GM23338 (cell line): ENCODE results near the gene LRRC34. TPM values are rescaled to one million over a fixed set of nuclear protein-coding genes. Genes with fewer than 3 reads are reported as not detected.

Experiments
- ATAC-seq: fragments of 200-7000 bp; cut with Tn5 transposase; 3 replicates; pipeline ENCODE4 v1.9.1; 2020
- DNase-seq: peaks from one replicate; pipeline ENCODE4 v3.0.0-alpha.2; 2015; ENCODE audit warnings: low spot score
- H2AFZ ChIP-seq: fragments of 200-600 bp; sonication (generic); 2 replicates; pipeline ENCODE4 v1.8.0; 2016; ENCODE audit warnings: antibody characterized with exemption, mild to moderate bottlenecking, moderate library complexity
- H3F3A ChIP-seq: fragments of 200-600 bp; sonication (generic); replicated peaks from 2 replicates; pipeline ENCODE4 v1.8.0; 2017; ENCODE audit warnings: antibody characterized with exemption, mixed run types, low read depth
- H3K27ac ChIP-seq: fragments of 200-600 bp; sonication (generic); 2 replicates; pipeline ENCODE4 v1.6.1; 2016; ENCODE audit warnings: low read depth
- H3K27me3 ChIP-seq: fragments of 200-600 bp; sonication (generic); 2 replicates; pipeline ENCODE4 v1.8.0; 2016; ENCODE audit warnings: mild to moderate bottlenecking, mixed run types, moderate library complexity; ENCODE audit not compliant: insufficient read depth
- H3K36me3 ChIP-seq: fragments of 200-600 bp; sonication (generic); 2 replicates; pipeline ENCODE4 v1.8.0; 2016; ENCODE audit warnings: mild to moderate bottlenecking; ENCODE audit not compliant: insufficient read depth
- H3K4me1 ChIP-seq: fragments of 200-600 bp; sonication (generic); 2 replicates; pipeline ENCODE4 v1.8.0; 2016; ENCODE audit warnings: mild to moderate bottlenecking, moderate library complexity; ENCODE audit not compliant: insufficient read depth
- H3K4me2 ChIP-seq: fragments of 200-600 bp; sonication (generic); 2 replicates; pipeline ENCODE4 v1.7.1; 2017; ENCODE audit warnings: mixed run types
- H3K4me3 ChIP-seq: fragments of 200-600 bp; sonication (generic); 2 replicates; pipeline ENCODE4 v1.6.1; 2016; ENCODE audit warnings: mixed run types
- H3K79me2 ChIP-seq: fragments of 200-600 bp; sonication (generic); replicated peaks from 2 replicates; pipeline ENCODE4 v1.8.0; 2017; ENCODE audit warnings: mild to moderate bottlenecking; ENCODE audit not compliant: insufficient read depth
- H3K9me2 ChIP-seq: fragments of 200-600 bp; sonication (generic); 2 replicates; pipeline ENCODE4 v1.8.0; 2017; ENCODE audit not compliant: insufficient read depth
- H4K20me1 ChIP-seq: fragments of 200-600 bp; sonication (generic); replicated peaks from 2 replicates; pipeline ENCODE4 v1.8.0; 2017; ENCODE audit warnings: mild to moderate bottlenecking; ENCODE audit not compliant: insufficient read depth
- H3K27ac Mint-ChIP-seq: 2 replicates; pipeline ENCODE4 v1.8.0; 2020; ENCODE audit warnings: inconsistent platforms, mild to moderate bottlenecking, moderate library complexity, mixed read lengths
- H3K27me3 Mint-ChIP-seq: 3 replicates; pipeline ENCODE4 v1.8.0; 2022; ENCODE audit warnings: low read depth, mild to moderate bottlenecking, moderate library complexity, mixed read lengths, inconsistent platforms; ENCODE audit not compliant: insufficient read depth, poor library complexity
- H3K36me3 Mint-ChIP-seq: 3 replicates; pipeline ENCODE4 v1.8.0; 2021; ENCODE audit warnings: low read depth, mild to moderate bottlenecking, inconsistent platforms, moderate library complexity, mixed read lengths
- H3K4me1 Mint-ChIP-seq: 3 replicates; pipeline ENCODE4 v1.8.0; 2020; ENCODE audit warnings: mild to moderate bottlenecking, inconsistent platforms, mixed read lengths
- H3K4me3 Mint-ChIP-seq: 3 replicates; pipeline ENCODE4 v1.8.0; 2021; ENCODE audit warnings: moderate library complexity, mild to moderate bottlenecking, inconsistent platforms, mixed read lengths
- H3K9me3 Mint-ChIP-seq: 3 replicates; pipeline ENCODE4 v1.8.0; 2020; ENCODE audit warnings: moderate library complexity, mild to moderate bottlenecking, inconsistent platforms, mixed read lengths
- CREB1 ChIP-seq: fragments of 250-450 bp; sonication (Bioruptor Pico); IDR thresholded peaks from 2 replicates; pipeline ENCODE4 v1.5.0; 2020; ENCODE audit warnings: low read depth, mild to moderate bottlenecking, moderate library complexity
- EZH2 ChIP-seq: fragments of 200-600 bp; sonication (generic); IDR thresholded peaks from one replicate; pipeline ENCODE4 v1.8.0; 2017; ENCODE audit warnings: antibody characterized with exemption, mild to moderate bottlenecking, low read depth; ENCODE audit not compliant: unreplicated experiment
- EZH2phosphoT487 ChIP-seq: fragments of 200-600 bp; sonication (generic); IDR thresholded peaks from one replicate; pipeline ENCODE4 v1.8.1; 2018; ENCODE audit warnings: antibody characterized with exemption; ENCODE audit not compliant: unreplicated experiment
- JUNB ChIP-seq: IDR thresholded peaks from one replicate; pipeline ENCODE4 v1.6.1; 2016; ENCODE audit warnings: antibody characterized with exemption; ENCODE audit not compliant: unreplicated experiment
- NANOG ChIP-seq: IDR thresholded peaks from 2 replicates; pipeline ENCODE4 v1.6.1; 2016; ENCODE audit warnings: antibody characterized with exemption, borderline replicate concordance
- POLR2AphosphoS5 ChIP-seq: IDR thresholded peaks from 2 replicates; pipeline ENCODE4 v1.6.1; 2016; ENCODE audit warnings: antibody characterized with exemption, low read depth
- STAT1 ChIP-seq: IDR thresholded peaks from one replicate; pipeline ENCODE4 v1.6.1; 2016; ENCODE audit warnings: antibody characterized with exemption; ENCODE audit not compliant: unreplicated experiment
- ZNF114 ChIP-seq: fragments of 250-450 bp; sonication (Bioruptor Pico); IDR thresholded peaks from 2 replicates; pipeline ENCODE4 v1.5.0; 2020; ENCODE audit warnings: mild to moderate bottlenecking, moderate library complexity
- ZNF331 ChIP-seq: fragments of 250-450 bp; sonication (Bioruptor Pico); IDR thresholded peaks from 2 replicates; pipeline ENCODE4 v1.5.0; 2020; ENCODE audit warnings: low read depth, mild to moderate bottlenecking, moderate library complexity
- polyA plus RNA-seq: library from polyadenylated mRNA; unstranded; fragments of >200 nt; fragmentation: Nextera tagmentation; extraction: Ambion mirVana; gene quantifications from 2 replicates; pipeline ENCODE4 v1.2.1, GENCODE V29; 2016
- total RNA-seq: library from RNA; depleted of rRNA; stranded (reverse); fragments of >200 nt; shearing (Covaris generic); gene quantifications from 2 replicates; pipeline ENCODE4 v1.2.3, GENCODE V29; 2014
- TF ChIP-seq, protein P1 (sequence below), 2 experiments: fragments of 200-600 bp in 1 of 2; sonication (generic) in 1 of 2; conservative IDR thresholded peaks; 2 replicates each; pipeline versions ENCODE4 v1.5.1 to v1.6.1; 2016 to 2017; ENCODE audit warnings: antibody characterized with exemption in 2 of 2, low read depth in 2 of 2, mild to moderate bottlenecking in 2 of 2, moderate library complexity in 1 of 2
- TF ChIP-seq, protein P2 (sequence below): IDR thresholded peaks from one replicate; pipeline ENCODE4 v1.6.1; 2018; ENCODE audit warnings: antibody characterized with exemption; ENCODE audit not compliant: unreplicated experiment
- TF ChIP-seq, protein P3 (sequence below): fragments of 250-450 bp; sonication (Bioruptor Pico); IDR thresholded peaks from 2 replicates; pipeline ENCODE4 v1.5.0; 2020; ENCODE audit warnings: mild to moderate bottlenecking, moderate library complexity
- TF ChIP-seq, protein P4 (sequence below): IDR thresholded peaks from 2 replicates; pipeline ENCODE4 v1.6.1; 2016; ENCODE audit warnings: antibody characterized with exemption

Gene LRRC34
- total and polyA plus RNA-seq, 2 experiments from 2014 or later, result 9.1 to 15.7 TPM

DNA sequence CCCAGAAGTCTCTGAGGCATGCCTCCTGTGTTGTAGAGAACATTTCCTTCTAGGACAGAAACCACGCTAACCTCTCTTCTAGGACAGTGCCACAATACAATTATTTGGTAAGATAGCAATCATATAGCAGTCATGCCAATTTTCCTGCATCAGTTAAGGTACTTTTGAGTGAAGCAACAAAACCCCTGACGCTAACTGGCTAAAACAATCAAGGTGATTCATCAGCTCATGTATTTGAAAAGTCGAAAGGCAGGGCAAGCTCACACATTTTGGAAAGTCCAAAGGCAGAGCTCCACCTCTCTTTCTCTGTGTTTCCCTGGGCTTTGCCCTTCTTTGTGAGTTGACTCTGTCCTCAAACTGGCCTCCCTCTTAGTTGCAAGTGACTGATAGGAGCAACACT is 58.0 kb downstream of the LRRC34 start (continued):
- TF ChIP-seq EZH2phosphoT487 (no peak), POLR2AphosphoS5 (no peak)

DNA sequence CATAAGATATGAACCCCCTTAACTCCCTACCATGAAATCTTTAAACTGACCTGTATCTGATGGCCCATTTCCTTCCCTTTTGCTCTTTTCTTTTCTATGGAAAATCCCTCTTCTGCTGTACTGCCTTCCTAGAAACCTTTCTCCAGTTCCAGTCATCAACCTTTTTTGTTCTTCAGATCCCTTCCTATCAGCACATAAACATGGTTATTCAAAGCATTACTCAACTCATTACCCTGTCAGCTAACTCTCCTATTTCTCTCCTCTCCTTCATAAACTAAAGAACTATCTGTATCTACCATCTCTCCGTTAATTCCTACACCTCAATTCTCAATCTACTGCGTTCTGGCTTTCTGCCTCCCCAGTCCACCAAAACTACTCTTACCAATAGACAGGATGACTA is 60.8 kb downstream of the LRRC34 start:
- no peaks in the 10 kb centered on the region for H3K27me3 ChIP-seq
- H3K36me3 ChIP-seq, result no peaks in the 10 kb centered on the region
- no peaks in the 10 kb centered on the region for H3K4me1 ChIP-seq
- no peak overlapping the region for H3K4me3 ChIP-seq
- no peak for ATAC-seq
- H3F3A ChIP-seq, result no peaks in the 10 kb centered on the region
- H3K4me2 ChIP-seq, result no peak overlapping the region
- no peak overlapping the region for H3K27ac ChIP-seq
- H2AFZ ChIP-seq, result peak overlapping the region; percentile 45; the same call in 1 of the 2 replicates
- no peaks in the 10 kb centered on the region for H3K9me3 Mint-ChIP-seq
- no peaks in the 10 kb centered on the region for H3K36me3 Mint-ChIP-seq
- TF ChIP-seq ZNF331 (CRISPR knock-in tag) (no peak), STAT1 (no peak), NANOG (no peak), CREB1 (no peak), EZH2phosphoT487 (no peak), EZH2 (no peak), POLR2AphosphoS5 (no peak), JUNB (no peak), ZNF114 (CRISPR knock-in tag) (no peak)
- TF ChIP-seq, protein P1, sequence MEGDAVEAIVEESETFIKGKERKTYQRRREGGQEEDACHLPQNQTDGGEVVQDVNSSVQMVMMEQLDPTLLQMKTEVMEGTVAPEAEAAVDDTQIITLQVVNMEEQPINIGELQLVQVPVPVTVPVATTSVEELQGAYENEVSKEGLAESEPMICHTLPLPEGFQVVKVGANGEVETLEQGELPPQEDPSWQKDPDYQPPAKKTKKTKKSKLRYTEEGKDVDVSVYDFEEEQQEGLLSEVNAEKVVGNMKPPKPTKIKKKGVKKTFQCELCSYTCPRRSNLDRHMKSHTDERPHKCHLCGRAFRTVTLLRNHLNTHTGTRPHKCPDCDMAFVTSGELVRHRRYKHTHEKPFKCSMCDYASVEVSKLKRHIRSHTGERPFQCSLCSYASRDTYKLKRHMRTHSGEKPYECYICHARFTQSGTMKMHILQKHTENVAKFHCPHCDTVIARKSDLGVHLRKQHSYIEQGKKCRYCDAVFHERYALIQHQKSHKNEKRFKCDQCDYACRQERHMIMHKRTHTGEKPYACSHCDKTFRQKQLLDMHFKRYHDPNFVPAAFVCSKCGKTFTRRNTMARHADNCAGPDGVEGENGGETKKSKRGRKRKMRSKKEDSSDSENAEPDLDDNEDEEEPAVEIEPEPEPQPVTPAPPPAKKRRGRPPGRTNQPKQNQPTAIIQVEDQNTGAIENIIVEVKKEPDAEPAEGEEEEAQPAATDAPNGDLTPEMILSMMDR (conservative IDR thresholded peaks at IDR 0.05; ENCODE audit: low read depth in 2 of 2), result no peak
- TF ChIP-seq, protein P2, sequence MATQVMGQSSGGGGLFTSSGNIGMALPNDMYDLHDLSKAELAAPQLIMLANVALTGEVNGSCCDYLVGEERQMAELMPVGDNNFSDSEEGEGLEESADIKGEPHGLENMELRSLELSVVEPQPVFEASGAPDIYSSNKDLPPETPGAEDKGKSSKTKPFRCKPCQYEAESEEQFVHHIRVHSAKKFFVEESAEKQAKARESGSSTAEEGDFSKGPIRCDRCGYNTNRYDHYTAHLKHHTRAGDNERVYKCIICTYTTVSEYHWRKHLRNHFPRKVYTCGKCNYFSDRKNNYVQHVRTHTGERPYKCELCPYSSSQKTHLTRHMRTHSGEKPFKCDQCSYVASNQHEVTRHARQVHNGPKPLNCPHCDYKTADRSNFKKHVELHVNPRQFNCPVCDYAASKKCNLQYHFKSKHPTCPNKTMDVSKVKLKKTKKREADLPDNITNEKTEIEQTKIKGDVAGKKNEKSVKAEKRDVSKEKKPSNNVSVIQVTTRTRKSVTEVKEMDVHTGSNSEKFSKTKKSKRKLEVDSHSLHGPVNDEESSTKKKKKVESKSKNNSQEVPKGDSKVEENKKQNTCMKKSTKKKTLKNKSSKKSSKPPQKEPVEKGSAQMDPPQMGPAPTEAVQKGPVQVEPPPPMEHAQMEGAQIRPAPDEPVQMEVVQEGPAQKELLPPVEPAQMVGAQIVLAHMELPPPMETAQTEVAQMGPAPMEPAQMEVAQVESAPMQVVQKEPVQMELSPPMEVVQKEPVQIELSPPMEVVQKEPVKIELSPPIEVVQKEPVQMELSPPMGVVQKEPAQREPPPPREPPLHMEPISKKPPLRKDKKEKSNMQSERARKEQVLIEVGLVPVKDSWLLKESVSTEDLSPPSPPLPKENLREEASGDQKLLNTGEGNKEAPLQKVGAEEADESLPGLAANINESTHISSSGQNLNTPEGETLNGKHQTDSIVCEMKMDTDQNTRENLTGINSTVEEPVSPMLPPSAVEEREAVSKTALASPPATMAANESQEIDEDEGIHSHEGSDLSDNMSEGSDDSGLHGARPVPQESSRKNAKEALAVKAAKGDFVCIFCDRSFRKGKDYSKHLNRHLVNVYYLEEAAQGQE, result no peak
- TF ChIP-seq, protein P3, sequence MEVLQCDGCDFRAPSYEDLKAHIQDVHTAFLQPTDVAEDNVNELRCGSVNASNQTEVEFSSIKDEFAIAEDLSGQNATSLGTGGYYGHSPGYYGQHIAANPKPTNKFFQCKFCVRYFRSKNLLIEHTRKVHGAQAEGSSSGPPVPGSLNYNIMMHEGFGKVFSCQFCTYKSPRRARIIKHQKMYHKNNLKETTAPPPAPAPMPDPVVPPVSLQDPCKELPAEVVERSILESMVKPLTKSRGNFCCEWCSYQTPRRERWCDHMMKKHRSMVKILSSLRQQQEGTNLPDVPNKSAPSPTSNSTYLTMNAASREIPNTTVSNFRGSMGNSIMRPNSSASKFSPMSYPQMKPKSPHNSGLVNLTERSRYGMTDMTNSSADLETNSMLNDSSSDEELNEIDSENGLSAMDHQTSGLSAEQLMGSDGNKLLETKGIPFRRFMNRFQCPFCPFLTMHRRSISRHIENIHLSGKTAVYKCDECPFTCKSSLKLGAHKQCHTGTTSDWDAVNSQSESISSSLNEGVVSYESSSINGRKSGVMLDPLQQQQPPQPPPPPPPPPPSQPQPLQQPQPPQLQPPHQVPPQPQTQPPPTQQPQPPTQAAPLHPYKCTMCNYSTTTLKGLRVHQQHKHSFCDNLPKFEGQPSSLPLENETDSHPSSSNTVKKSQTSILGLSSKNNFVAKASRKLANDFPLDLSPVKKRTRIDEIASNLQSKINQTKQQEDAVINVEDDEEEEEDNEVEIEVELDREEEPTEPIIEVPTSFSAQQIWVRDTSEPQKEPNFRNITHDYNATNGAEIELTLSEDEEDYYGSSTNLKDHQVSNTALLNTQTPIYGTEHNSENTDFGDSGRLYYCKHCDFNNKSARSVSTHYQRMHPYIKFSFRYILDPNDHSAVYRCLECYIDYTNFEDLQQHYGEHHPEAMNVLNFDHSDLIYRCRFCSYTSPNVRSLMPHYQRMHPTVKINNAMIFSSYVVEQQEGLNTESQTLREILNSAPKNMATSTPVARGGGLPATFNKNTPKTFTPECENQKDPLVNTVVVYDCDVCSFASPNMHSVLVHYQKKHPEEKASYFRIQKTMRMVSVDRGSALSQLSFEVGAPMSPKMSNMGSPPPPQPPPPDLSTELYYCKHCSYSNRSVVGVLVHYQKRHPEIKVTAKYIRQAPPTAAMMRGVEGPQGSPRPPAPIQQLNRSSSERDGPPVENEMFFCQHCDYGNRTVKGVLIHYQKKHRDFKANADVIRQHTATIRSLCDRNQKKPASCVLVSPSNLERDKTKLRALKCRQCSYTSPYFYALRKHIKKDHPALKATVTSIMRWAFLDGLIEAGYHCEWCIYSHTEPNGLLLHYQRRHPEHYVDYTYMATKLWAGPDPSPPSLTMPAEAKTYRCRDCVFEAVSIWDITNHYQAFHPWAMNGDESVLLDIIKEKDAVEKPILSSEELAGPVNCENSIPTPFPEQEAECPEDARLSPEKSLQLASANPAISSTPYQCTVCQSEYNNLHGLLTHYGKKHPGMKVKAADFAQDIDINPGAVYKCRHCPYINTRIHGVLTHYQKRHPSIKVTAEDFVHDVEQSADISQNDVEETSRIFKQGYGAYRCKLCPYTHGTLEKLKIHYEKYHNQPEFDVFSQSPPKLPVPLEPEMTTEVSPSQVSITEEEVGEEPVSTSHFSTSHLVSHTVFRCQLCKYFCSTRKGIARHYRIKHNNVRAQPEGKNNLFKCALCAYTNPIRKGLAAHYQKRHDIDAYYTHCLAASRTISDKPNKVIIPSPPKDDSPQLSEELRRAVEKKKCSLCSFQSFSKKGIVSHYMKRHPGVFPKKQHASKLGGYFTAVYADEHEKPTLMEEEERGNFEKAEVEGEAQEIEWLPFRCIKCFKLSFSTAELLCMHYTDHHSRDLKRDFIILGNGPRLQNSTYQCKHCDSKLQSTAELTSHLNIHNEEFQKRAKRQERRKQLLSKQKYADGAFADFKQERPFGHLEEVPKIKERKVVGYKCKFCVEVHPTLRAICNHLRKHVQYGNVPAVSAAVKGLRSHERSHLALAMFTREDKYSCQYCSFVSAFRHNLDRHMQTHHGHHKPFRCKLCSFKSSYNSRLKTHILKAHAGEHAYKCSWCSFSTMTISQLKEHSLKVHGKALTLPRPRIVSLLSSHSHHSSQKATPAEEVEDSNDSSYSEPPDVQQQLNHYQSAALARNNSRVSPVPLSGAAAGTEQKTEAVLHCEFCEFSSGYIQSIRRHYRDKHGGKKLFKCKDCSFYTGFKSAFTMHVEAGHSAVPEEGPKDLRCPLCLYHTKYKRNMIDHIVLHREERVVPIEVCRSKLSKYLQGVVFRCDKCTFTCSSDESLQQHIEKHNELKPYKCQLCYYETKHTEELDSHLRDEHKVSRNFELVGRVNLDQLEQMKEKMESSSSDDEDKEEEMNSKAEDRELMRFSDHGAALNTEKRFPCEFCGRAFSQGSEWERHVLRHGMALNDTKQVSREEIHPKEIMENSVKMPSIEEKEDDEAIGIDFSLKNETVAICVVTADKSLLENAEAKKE (CRISPR knock-in tag), result no peak
- TF ChIP-seq, protein P4, sequence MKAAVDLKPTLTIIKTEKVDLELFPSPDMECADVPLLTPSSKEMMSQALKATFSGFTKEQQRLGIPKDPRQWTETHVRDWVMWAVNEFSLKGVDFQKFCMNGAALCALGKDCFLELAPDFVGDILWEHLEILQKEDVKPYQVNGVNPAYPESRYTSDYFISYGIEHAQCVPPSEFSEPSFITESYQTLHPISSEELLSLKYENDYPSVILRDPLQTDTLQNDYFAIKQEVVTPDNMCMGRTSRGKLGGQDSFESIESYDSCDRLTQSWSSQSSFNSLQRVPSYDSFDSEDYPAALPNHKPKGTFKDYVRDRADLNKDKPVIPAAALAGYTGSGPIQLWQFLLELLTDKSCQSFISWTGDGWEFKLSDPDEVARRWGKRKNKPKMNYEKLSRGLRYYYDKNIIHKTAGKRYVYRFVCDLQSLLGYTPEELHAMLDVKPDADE, result no peak
- H3K9me2 ChIP-seq, result no peaks in the 10 kb centered on the region
- H3K27ac Mint-ChIP-seq, result no peak overlapping the region
- H3K27me3 Mint-ChIP-seq, result no peaks in the 10 kb centered on the region
- H3K4me1 Mint-ChIP-seq, result peaks cover 4% of the 10 kb centered on the region; the same call in 2 of the 3 replicates
- H3K4me3 Mint-ChIP-seq, result no peak overlapping the region
- DNase-seq, result no peak
- H3K79me2 ChIP-seq, result no peaks in the 10 kb centered on the region
- H4K20me1 ChIP-seq, result no peaks in the 10 kb centered on the region
